SU-DHL-6 (cell line): ENCODE results near the gene TUNAR.

Experiments
- H2AFZ ChIP-seq: fragments of 200-600 bp; sonication (generic); 2 replicates; pipeline ENCODE4 v1.6.1; 2014; ENCODE audit warnings: low read depth, mild to moderate bottlenecking, moderate library complexity, mixed read lengths, antibody characterized with exemption, low read length; ENCODE audit not compliant: severe bottlenecking
- H3F3A ChIP-seq: fragments of 200-600 bp; shearing (Covaris generic); 2 replicates; pipeline ENCODE4 v1.6.0; 2016; ENCODE audit warnings: antibody characterized with exemption, mild to moderate bottlenecking; ENCODE audit not compliant: insufficient read depth
- H3K27ac ChIP-seq: fragments of 200-600 bp; sonication (generic); 2 replicates; pipeline ENCODE4 v1.5.1; 2016; ENCODE audit warnings: low read depth, mild to moderate bottlenecking, low read length, moderate library complexity, mixed read lengths
- H3K27me3 ChIP-seq: fragments of 200-600 bp; sonication (generic), shearing (Covaris generic); 2 replicates; pipeline ENCODE4 v1.6.0; 2014; ENCODE audit warnings: mild to moderate bottlenecking, low read length
- H3K36me3 ChIP-seq: fragments of 200-600 bp; sonication (generic); 2 replicates; pipeline ENCODE4 v1.6.1; 2014; ENCODE audit warnings: mild to moderate bottlenecking, low read length, mixed read lengths
- H3K4me2 ChIP-seq: fragments of 300-600, 200-600 bp; shearing (Covaris generic), sonication (generic); 2 replicates; pipeline ENCODE4 v1.6.0; 2014; ENCODE audit warnings: low read length, low read depth, mild to moderate bottlenecking; ENCODE audit not compliant: poor library complexity, severe bottlenecking
- H3K4me3 ChIP-seq: fragments of 200-600 bp; sonication (generic); 2 replicates; pipeline ENCODE4 v1.5.1; 2014; ENCODE audit warnings: antibody characterized with exemption, low read length, mild to moderate bottlenecking, mixed read lengths; ENCODE audit not compliant: insufficient read depth, poor library complexity, severe bottlenecking
- H3K79me2 ChIP-seq: fragments of 200-600 bp; sonication (generic); 2 replicates; pipeline ENCODE4 v1.6.1; 2014; ENCODE audit warnings: mild to moderate bottlenecking, low read length, moderate library complexity; ENCODE audit not compliant: insufficient read depth
- H3K9ac ChIP-seq: fragments of 200-600 bp; sonication (generic); 2 replicates; pipeline ENCODE4 v1.7.0; 2014; ENCODE audit warnings: mild to moderate bottlenecking, low read length
- H3K9me2 ChIP-seq: fragments of 200-600 bp; sonication (generic); replicated peaks from 2 replicates; pipeline ENCODE4 v1.6.1; 2014; ENCODE audit warnings: low read length; ENCODE audit not compliant: insufficient read depth
- H3K9me3 ChIP-seq: fragments of 200-600 bp; sonication (generic); 2 replicates; pipeline ENCODE4 v1.6.1; 2014; ENCODE audit warnings: low read length, mixed read lengths; ENCODE audit not compliant: insufficient read depth
- H4K20me1 ChIP-seq: fragments of 200-600 bp; sonication (generic); 2 replicates; pipeline ENCODE4 v1.6.1; 2014; ENCODE audit warnings: low read depth, mild to moderate bottlenecking, antibody characterized with exemption, low read length, moderate library complexity, mixed read lengths
- EZH2phosphoT487 ChIP-seq: fragments of 200-600 bp; sonication (generic), shearing (Covaris generic); conservative IDR thresholded peaks from 2 replicates; pipeline ENCODE4 v1.6.1; 2018; ENCODE audit warnings: mild to moderate bottlenecking, antibody characterized with exemption, low read length, moderate library complexity, mixed read lengths
- TF ChIP-seq, protein P1 (sequence below): fragments of 200-600 bp; sonication (generic); IDR thresholded peaks from one replicate; pipeline ENCODE4 v1.5.1; 2017; ENCODE audit warnings: antibody characterized with exemption, mild to moderate bottlenecking, low read length, moderate library complexity; ENCODE audit not compliant: insufficient read depth, poor library complexity, severe bottlenecking

Gene TUNAR

DNA sequence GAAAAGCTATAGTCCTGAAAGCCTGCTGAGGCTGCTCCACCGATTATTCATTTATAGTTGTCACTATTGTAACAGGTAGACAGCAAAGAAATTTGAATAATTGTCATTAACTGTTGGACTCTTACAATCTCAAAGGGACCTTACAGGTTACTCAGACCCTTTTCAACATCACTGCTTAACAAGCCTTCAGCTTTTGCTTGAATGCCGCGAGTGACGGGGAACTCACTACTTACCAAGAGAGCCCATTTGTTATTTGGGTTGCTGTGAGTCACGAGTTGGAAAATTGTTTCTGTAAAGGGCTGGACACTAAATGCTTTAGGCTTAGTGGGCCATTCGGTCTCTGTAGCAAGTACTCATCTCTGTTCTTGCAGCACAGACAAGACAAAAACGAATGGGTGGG, 5.9 kb upstream of the TUNAR start:
- TF ChIP-seq, protein P1, sequence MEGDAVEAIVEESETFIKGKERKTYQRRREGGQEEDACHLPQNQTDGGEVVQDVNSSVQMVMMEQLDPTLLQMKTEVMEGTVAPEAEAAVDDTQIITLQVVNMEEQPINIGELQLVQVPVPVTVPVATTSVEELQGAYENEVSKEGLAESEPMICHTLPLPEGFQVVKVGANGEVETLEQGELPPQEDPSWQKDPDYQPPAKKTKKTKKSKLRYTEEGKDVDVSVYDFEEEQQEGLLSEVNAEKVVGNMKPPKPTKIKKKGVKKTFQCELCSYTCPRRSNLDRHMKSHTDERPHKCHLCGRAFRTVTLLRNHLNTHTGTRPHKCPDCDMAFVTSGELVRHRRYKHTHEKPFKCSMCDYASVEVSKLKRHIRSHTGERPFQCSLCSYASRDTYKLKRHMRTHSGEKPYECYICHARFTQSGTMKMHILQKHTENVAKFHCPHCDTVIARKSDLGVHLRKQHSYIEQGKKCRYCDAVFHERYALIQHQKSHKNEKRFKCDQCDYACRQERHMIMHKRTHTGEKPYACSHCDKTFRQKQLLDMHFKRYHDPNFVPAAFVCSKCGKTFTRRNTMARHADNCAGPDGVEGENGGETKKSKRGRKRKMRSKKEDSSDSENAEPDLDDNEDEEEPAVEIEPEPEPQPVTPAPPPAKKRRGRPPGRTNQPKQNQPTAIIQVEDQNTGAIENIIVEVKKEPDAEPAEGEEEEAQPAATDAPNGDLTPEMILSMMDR: no peak
- TF ChIP-seq EZH2phosphoT487: no peak

DNA sequence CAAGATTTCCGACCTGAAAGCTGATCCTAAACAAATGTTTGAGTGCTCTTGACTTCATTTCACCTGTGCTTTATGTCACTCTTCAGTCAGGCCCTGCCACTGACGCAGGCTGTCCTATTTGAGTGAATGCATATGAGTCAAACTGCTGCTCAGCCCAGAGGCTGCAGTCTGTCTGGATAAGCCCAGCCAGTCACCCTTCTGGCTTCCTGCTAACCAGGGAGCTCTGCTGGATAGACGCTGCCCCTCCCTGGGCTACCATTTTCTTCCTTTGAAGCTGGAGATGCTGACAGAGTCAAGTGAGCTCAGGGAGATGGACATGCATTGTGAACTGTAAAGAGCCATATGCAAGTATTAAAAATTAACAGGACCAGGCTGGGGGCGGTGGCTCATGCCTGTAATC, 5.1 kb upstream of the TUNAR start:
- Histone ChIP-seq H2AFZ (no peak overlapping the region), H3K9ac (no peak overlapping the region), H3K4me3 (no peak overlapping the region), H3F3A (no peaks in the 10 kb centered on the region), H3K79me2 (no peaks in the 10 kb centered on the region), H3K27ac (no peak overlapping the region), H4K20me1 (no peaks in the 10 kb centered on the region), H3K4me2 (no peak overlapping the region), H3K27me3 (no peaks in the 10 kb centered on the region), H3K9me2 (no peaks in the 10 kb centered on the region), H3K36me3 (no peaks in the 10 kb centered on the region), H3K9me3 (no peaks in the 10 kb centered on the region)
- TF ChIP-seq EZH2phosphoT487: no peak
- TF ChIP-seq, protein P1: no peak

More for the DNA sequence above, 5.9 kb upstream of the TUNAR start:
- H3K4me3 ChIP-seq: no peak overlapping the region
- no peaks in the 10 kb centered on the region for H3K9me2 ChIP-seq
- H3K9ac ChIP-seq: no peak overlapping the region
- H3F3A ChIP-seq: no peaks in the 10 kb centered on the region
- H2AFZ ChIP-seq: no peak overlapping the region
- no peaks in the 10 kb centered on the region for H3K9me3 ChIP-seq
- H4K20me1 ChIP-seq: no peaks in the 10 kb centered on the region
- no peaks in the 10 kb centered on the region for H3K27me3 ChIP-seq
- H3K4me2 ChIP-seq: no peak overlapping the region
- H3K36me3 ChIP-seq: no peaks in the 10 kb centered on the region
- no peaks in the 10 kb centered on the region for H3K79me2 ChIP-seq
- no peak overlapping the region for H3K27ac ChIP-seq

DNA sequence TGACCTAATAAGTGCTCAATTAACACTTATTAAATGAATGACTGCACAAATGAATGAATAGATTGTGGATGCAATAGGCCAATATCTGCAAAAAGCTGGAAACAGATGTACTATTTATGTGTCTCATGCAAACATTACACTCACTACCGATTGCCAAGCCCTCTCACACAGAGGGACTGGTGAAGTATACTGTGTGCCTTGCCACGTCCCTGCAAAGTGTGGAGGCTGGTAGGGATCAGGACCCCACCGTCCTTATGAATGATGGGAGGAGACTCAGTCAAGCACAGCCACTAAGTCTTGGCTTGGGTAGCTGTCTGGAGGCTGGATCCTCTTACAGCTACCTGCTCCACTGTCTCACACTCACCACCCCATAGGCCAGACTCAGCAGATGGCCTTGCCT, 3.9 kb upstream of the TUNAR start:
- H3K36me3 ChIP-seq: no peaks in the 10 kb centered on the region
- H2AFZ ChIP-seq: no peak overlapping the region
- no peak overlapping the region for H3K9ac ChIP-seq
- H4K20me1 ChIP-seq: no peaks in the 10 kb centered on the region
- H3K79me2 ChIP-seq: no peaks in the 10 kb centered on the region
- H3K27ac ChIP-seq: no peak overlapping the region
- H3F3A ChIP-seq: no peaks in the 10 kb centered on the region
- no peak overlapping the region for H3K4me3 ChIP-seq
- no peaks in the 10 kb centered on the region for H3K9me3 ChIP-seq
- TF ChIP-seq EZH2phosphoT487: no peak
- TF ChIP-seq, protein P1: no peak
- H3K9me2 ChIP-seq: no peaks in the 10 kb centered on the region
- no peaks in the 10 kb centered on the region for H3K27me3 ChIP-seq
- H3K4me2 ChIP-seq: no peak overlapping the region
